NCI-H2107 (cell line): ENCODE data around the gene SMIM1.

Experiments
- DNase-seq: peaks from one replicate; lab custom pipeline; 2025; lab: John Stamatoyannopoulos, UW

The SMIM1 gene

GRCh38 chr1:3756394-3756793, 16.2 kb upstream of the SMIM1 start:
- no peak for DNase-seq

DNA sequence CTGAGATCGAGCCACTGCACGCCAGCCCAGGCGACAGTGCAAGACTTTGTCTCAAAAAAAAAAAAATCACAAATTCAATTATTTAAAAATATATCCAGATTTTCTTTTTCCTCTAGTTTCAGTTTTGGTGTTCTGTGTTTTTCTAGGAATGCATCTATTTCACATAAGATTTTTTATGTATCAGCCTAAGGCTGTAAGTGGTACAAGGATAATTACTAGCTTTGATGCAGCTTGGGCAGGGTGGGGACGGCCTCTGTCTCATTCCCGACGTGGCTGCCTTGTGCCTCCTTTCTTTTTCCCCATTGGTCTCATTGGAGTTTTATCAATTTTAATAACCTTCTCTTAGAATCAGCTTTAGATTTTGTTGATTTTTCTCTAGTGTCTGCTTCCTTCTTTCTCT, 13.4 kb upstream of the SMIM1 start:
- no peak for DNase-seq

- DNase-seq = no peak
These were observed 12.8 kb upstream of the SMIM1 start for GRCh38 chr1:3759796-3760195.

- DNase-seq = no peak
These were observed 11.1 kb upstream of the SMIM1 start for GRCh38 chr1:3761296-3762010.

- DNase-seq = no peak
These were observed 10.2 kb upstream of the SMIM1 start for GRCh38 chr1:3762151-3762872.

GRCh38 chr1:3762873-3763228, 9.7 kb upstream of the SMIM1 start:
- no peak for DNase-seq

GRCh38 chr1:3763351-3764125, 9.0 kb upstream of the SMIM1 start:
- DNase-seq = no peak

DNA sequence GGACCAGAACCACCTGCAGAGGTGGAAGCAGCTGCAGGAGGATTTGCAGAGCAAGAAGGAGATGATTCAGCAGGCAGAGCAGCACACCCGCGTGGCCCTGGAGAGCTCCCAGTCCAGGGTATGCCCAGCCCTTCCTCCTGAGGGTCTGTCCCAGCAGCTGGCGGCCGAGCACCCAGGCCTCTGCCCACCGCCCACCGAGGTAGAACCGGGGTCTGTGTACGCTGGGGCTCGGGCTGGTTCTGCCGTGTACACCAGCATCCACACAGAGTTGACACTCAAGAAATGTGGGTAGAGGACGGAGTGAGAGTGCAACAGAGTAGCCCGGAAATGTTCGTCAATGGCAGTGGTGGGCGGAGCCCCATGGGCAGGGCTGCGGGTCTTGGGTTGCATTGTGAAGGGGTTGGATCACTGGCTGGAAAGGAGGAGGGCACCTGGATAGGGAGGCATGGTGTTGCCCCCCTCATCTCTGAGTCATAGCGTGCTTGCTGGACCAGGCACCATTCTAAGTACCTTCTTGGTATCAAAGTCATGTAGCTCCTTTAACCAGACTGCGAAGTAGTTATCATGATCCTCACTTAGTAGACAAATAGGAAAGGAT, 5.1 kb upstream of the SMIM1 start:
- no peak for DNase-seq

- DNase-seq = no peak
These were observed 3.6 kb upstream of the SMIM1 start for GRCh38 chr1:3768811-3769390.

DNA sequence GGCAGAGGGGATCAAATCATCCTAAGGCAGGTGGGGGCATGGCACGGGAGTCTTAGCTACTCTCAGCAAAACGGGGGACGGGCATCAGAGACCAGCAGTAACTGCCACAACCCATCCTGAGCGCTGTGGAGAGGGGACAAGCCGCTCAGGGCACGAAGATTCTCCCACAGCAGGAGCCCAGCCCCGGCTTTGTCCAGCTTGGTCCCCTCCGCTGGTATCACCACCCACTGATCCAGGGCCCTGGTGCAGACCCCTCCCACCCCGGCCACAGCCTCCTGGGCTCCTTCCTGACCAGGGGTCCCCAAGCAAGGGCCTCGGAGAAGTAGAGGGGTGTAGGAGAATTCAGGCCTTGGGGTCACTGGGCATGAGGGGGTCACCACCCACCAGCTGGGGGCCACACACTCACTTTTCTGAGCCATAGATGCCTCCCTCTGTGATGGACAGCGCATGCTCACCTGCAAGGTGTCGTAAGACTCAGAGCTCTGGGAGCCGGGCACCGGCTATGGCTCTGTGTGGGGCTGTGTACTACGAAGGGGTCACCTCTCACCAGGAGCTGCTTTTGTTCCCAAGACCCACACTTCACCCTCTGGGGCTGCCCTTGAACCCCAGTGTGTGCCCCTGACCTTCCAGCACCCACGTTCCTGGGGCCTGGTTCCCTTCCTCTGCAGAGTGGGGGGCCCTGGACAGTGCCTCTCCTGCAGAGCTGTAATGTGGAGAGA, 2.3 kb upstream of the SMIM1 start:
- no peak for DNase-seq

GRCh38 chr1:3771108-3772026, 1.2 kb upstream of the SMIM1 start:
- DNase-seq = no peak

DNA sequence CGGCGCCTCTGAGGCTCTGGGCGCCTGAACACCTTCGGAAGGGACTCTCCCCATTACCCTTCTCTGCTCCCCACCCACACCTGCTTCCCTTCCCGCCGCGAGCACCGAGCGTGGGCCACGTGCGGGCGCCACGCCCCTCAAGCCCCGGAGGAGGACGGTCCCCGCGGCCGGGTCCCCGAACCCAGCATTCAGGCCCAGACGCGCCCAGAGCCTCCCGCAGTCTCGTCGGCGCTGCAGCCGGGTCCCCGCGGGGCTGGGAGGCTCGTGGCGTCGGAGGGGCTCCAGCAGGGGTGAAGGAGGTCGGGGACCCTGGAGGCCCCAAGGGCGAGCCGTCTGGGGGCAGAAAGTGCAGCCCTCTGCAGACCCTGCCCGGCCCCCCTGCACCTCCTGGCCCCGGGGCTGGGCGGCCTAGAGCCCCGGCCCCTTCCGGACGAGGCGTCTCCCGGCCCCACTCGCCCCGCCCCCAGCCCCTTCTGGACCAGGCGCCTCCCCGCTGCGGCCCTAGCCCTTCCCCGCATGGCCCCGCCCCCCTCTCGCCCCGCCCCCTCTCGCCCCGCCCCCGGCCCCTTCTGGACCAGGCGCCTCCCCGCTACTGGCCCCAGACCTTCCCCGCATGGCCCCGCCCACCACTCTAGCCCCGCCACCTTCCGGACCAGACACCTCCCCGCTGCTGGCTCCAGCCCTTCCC, 378 bp upstream of the SMIM1 start:
- DNase-seq = no peak

- no peak for DNase-seq
These were observed 1.2 kb downstream of the SMIM1 start for GRCh38 chr1:3773572-3774275.

- no peak for DNase-seq
These were observed 1.9 kb downstream of the SMIM1 start for GRCh38 chr1:3774276-3774945.

DNA sequence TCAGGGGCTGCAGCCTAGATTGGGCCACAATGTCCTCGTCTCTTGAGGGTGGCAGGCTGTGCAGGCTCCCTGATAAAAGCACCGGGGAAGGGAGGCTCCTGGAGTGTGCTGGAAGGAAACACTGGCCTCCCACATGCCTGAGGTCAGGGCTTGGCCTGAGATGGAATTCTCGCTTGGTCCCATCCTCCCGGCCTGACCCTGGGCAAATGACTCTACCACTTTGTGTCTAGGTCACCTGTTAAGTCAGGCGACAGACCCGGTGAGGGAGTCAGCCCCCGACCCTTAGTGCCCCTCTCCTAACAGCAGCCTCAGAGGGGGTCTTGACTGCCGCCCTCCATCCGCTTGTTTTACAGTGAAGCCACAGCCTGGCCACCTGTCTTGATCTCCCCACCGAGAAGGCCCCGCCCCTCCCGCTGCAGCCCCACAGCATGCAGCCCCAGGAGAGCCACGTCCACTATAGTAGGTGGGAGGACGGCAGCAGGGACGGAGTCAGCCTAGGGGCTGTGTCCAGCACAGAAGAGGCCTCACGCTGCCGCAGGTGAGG, 2.5 kb downstream of the SMIM1 start:
- no peak for DNase-seq

- no peak for DNase-seq
These were observed 3.1 kb downstream of the SMIM1 start for GRCh38 chr1:3775490-3776230.

- no peak for DNase-seq
These were observed 3.8 kb downstream of the SMIM1 start for GRCh38 chr1:3776231-3776961.
